ENCODE data around the gene COASY.
A peak's percentile ranks its signal among the peaks of the same experiment; 100 is the strongest.

The COASY gene

GRCh38 chr17:42527932-42528331, 34.0 kb upstream of the COASY start:
- peaks cover 51% of the 10 kb centered on the region for H3K4me1 Mint-ChIP-seq
- H3K27ac Mint-ChIP-seq = no peak overlapping the region
- H3K9me3 Mint-ChIP-seq = no peaks in the 10 kb centered on the region
- no peak for TF ChIP-seq CTCF (IDR thresholded peaks at IDR 0.05)
- H3K36me3 Mint-ChIP-seq (ENCODE audit: low read depth) = peaks cover 4% of the 10 kb centered on the region
- no peak for DNase-seq
- no peaks in the 10 kb centered on the region for H3K27me3 Mint-ChIP-seq (ENCODE audit: low read depth, poor library complexity)
- H3K4me3 Mint-ChIP-seq = no peak overlapping the region

GRCh38 chr17:42529061-42529460, 32.9 kb upstream of the COASY start:
- no peak overlapping the region for H3K4me3 Mint-ChIP-seq
- no peak for TF ChIP-seq CTCF (IDR thresholded peaks at IDR 0.05)
- H3K27me3 Mint-ChIP-seq (ENCODE audit: low read depth, poor library complexity) = peaks cover 9% of the 10 kb centered on the region
- H3K36me3 Mint-ChIP-seq (ENCODE audit: low read depth) = no peaks in the 10 kb centered on the region
- peaks cover 54% of the 10 kb centered on the region for H3K4me1 Mint-ChIP-seq
- no peak for DNase-seq
- H3K27ac Mint-ChIP-seq = no peak overlapping the region
- no peaks in the 10 kb centered on the region for H3K9me3 Mint-ChIP-seq

GRCh38 chr17:42530952-42531454, 30.9 kb upstream of the COASY start:
- no peaks in the 10 kb centered on the region for H3K9me3 Mint-ChIP-seq
- no peak overlapping the region for H3K4me3 Mint-ChIP-seq
- no peak for TF ChIP-seq CTCF (IDR thresholded peaks at IDR 0.05)
- no peaks in the 10 kb centered on the region for H3K36me3 Mint-ChIP-seq (ENCODE audit: low read depth)
- peaks cover 9% of the 10 kb centered on the region for H3K27me3 Mint-ChIP-seq (ENCODE audit: low read depth, poor library complexity)
- DNase-seq = no peak
- peak overlapping the region; percentile 81 for H3K27ac Mint-ChIP-seq
- H3K4me1 Mint-ChIP-seq = peaks cover 57% of the 10 kb centered on the region

GRCh38 chr17:42531455-42532354, 30.2 kb upstream of the COASY start:
- Mint-ChIP-seq H3K27ac (peak overlapping the region; percentile 81), H3K36me3 (ENCODE audit: low read depth) (no peaks in the 10 kb centered on the region), H3K4me1 (peaks cover 56% of the 10 kb centered on the region), H3K27me3 (ENCODE audit: low read depth, poor library complexity) (peaks cover 9% of the 10 kb centered on the region), H3K4me3 (peak overlapping the region; percentile 75), H3K9me3 (no peaks in the 10 kb centered on the region)
- no peak for TF ChIP-seq CTCF (IDR thresholded peaks at IDR 0.05)
- DNase-seq = peak; percentile 75

- Mint-ChIP-seq H3K4me3 (peak overlapping the region; percentile 75), H3K9me3 (no peaks in the 10 kb centered on the region), H3K4me1 (peaks cover 56% of the 10 kb centered on the region), H3K27me3 (ENCODE audit: low read depth, poor library complexity) (peaks cover 12% of the 10 kb centered on the region), H3K36me3 (ENCODE audit: low read depth) (peaks cover 12% of the 10 kb centered on the region), H3K27ac (peak overlapping the region; percentile 39)
- no peak for TF ChIP-seq CTCF (IDR thresholded peaks at IDR 0.05)
- no peak for DNase-seq
Measured at GRCh38 chr17:42535155-42536047, 26.5 kb upstream of the COASY start.

All from nephron progenitor cell (in vitro differentiated cells).